H9 (cell line): ENCODE data around the gene KDM2A. TPM values are rescaled to one million over a fixed set of nuclear protein-coding genes. Genes with fewer than 3 reads are reported as not detected.

Source experiments
- DNase-seq: peaks from one replicate; pipeline ENCODE4 v3.0.0-alpha.2; 2017
- H2AFZ ChIP-seq: one replicate; pipeline ENCODE4 v1.6.1; 2013; ENCODE audit warnings: mild to moderate bottlenecking, low read length, control low read depth, moderate library complexity
- H2AK5ac ChIP-seq: 2 replicates; pipeline ENCODE4 v1.6.1; 2013; ENCODE audit warnings: low read length, control low read depth, mixed read lengths; ENCODE audit not compliant: insufficient read length
- H2BK120ac ChIP-seq: one replicate; pipeline ENCODE4 v1.6.1; 2013; ENCODE audit warnings: low read depth, mild to moderate bottlenecking, low read length, control low read depth, inconsistent platforms; ENCODE audit not compliant: poor library complexity, severe bottlenecking
- H2BK12ac ChIP-seq: 2 replicates; pipeline ENCODE4 v1.6.1; 2013; ENCODE audit warnings: low read length, control low read depth, mixed read lengths, low read depth; ENCODE audit not compliant: insufficient read length
- H2BK15ac ChIP-seq: 2 replicates; pipeline ENCODE4 v1.6.1; 2013; ENCODE audit warnings: low read depth, low read length, control low read depth
- H2BK20ac ChIP-seq: one replicate; pipeline ENCODE4 v1.6.1; 2013; ENCODE audit warnings: low read depth, mild to moderate bottlenecking, low read length, control low read depth, inconsistent platforms; ENCODE audit not compliant: poor library complexity, severe bottlenecking
- H2BK5ac ChIP-seq: 2 replicates; pipeline ENCODE4 v1.6.1; 2013; ENCODE audit warnings: low read length, control low read depth, mixed read lengths; ENCODE audit not compliant: insufficient read length
- H3K14ac ChIP-seq: 2 replicates; pipeline ENCODE4 v1.6.1; 2013; ENCODE audit warnings: low read length, control low read depth; ENCODE audit not compliant: insufficient read depth
- H3K18ac ChIP-seq: 2 replicates; pipeline ENCODE4 v1.6.1; 2013; ENCODE audit warnings: low read depth, mild to moderate bottlenecking, mixed read lengths, low read length, control low read depth; ENCODE audit not compliant: insufficient read length
- H3K23ac ChIP-seq: 2 replicates; pipeline ENCODE4 v1.6.1; 2013; ENCODE audit warnings: low read length, control low read depth, mixed read lengths, low read depth; ENCODE audit not compliant: insufficient read length
- H3K23me2 ChIP-seq: 2 replicates; pipeline ENCODE4 v1.6.1; 2013; ENCODE audit warnings: low read depth, mild to moderate bottlenecking, mixed read lengths, low read length, control low read depth; ENCODE audit not compliant: insufficient read length, poor library complexity, severe bottlenecking
- H3K27ac ChIP-seq: 2 replicates; pipeline ENCODE4 v1.5.1; 2013; ENCODE audit warnings: low read length, control low read depth, mixed read lengths, low read depth; ENCODE audit not compliant: insufficient read length
- H3K27me3 ChIP-seq: 2 replicates; pipeline ENCODE4 v1.6.1; 2013; ENCODE audit warnings: low read length, control low read depth, inconsistent platforms; ENCODE audit not compliant: insufficient read depth
- H3K4ac ChIP-seq: 2 replicates; pipeline ENCODE4 v1.6.1; 2013; ENCODE audit warnings: low read depth, mild to moderate bottlenecking, control low read depth, inconsistent platforms, low read length, moderate library complexity
- H3K4me1 ChIP-seq: 2 replicates; pipeline ENCODE4 v1.6.1; 2013; ENCODE audit warnings: low read length, control low read depth, inconsistent platforms; ENCODE audit not compliant: insufficient read depth
- H3K4me2 ChIP-seq: 2 replicates; pipeline ENCODE4 v1.6.1; 2013; ENCODE audit warnings: low read length, control low read depth, mixed read lengths; ENCODE audit not compliant: insufficient read length, insufficient read depth
- H3K56ac ChIP-seq: 2 replicates; pipeline ENCODE4 v1.6.1; 2013; ENCODE audit warnings: low read depth, mild to moderate bottlenecking, mixed read lengths, low read length, control low read depth; ENCODE audit not compliant: insufficient read length
- H3K79me1 ChIP-seq: 2 replicates; pipeline ENCODE4 v1.6.1; 2013; ENCODE audit warnings: low read depth, mild to moderate bottlenecking, moderate library complexity, low read length, control low read depth, inconsistent platforms; ENCODE audit not compliant: insufficient read depth, poor library complexity, severe bottlenecking
- H3K79me2 ChIP-seq: 2 replicates; pipeline ENCODE4 v1.6.1; 2013; ENCODE audit warnings: low read length, control low read depth, inconsistent platforms; ENCODE audit not compliant: insufficient read depth
- H3K9ac ChIP-seq: 2 replicates; pipeline ENCODE4 v1.6.1; 2013; ENCODE audit warnings: low read length, control low read depth, mixed read lengths; ENCODE audit not compliant: insufficient read length; ENCODE audit errors: extremely low read depth
- H3K9me3 ChIP-seq: one replicate; pipeline ENCODE4 v1.6.1; 2013; ENCODE audit warnings: low read depth, low read length, inconsistent platforms; ENCODE audit not compliant: control insufficient read depth
- H3T11ph ChIP-seq: one replicate; pipeline ENCODE4 v1.6.1; 2013; ENCODE audit warnings: mild to moderate bottlenecking, low read length, control low read depth, inconsistent platforms
- H4K20me1 ChIP-seq: one replicate; pipeline ENCODE4 v1.6.1; 2013; ENCODE audit not compliant: control insufficient read depth, insufficient read length, insufficient read depth
- H4K5ac ChIP-seq: 2 replicates; pipeline ENCODE4 v1.6.1; 2013; ENCODE audit warnings: low read depth, mild to moderate bottlenecking, mixed read lengths, low read length, control low read depth; ENCODE audit not compliant: insufficient read length
- H4K8ac ChIP-seq: replicated peaks from 2 replicates; pipeline ENCODE4 v1.6.1; 2013; ENCODE audit warnings: low read length, control low read depth, mixed read lengths, low read depth; ENCODE audit not compliant: insufficient read length
- H4K91ac ChIP-seq: 2 replicates; pipeline ENCODE4 v1.6.1; 2013; ENCODE audit warnings: low read depth, mild to moderate bottlenecking, moderate library complexity, mixed read lengths, low read length, control low read depth; ENCODE audit not compliant: insufficient read length
- H3K27ac Mint-ChIP-seq, 3 experiments: 2 replicates in 2 of 3; 3 replicates in 1 of 3; pipeline ENCODE4 v1.8.0; 2020 to 2021; ENCODE audit warnings: mixed read lengths in 3 of 3, mild to moderate bottlenecking in 1 of 3, moderate library complexity in 1 of 3
- H3K27me3 Mint-ChIP-seq: 2 replicates; pipeline ENCODE4 v1.8.0; 2021; ENCODE audit warnings: low read depth, mild to moderate bottlenecking, moderate library complexity, mixed read lengths
- H3K36me3 Mint-ChIP-seq, 3 experiments: 2 replicates in 2 of 3; 3 replicates in 1 of 3; pipeline ENCODE4 v1.8.0; 2020 to 2021; ENCODE audit warnings: low read depth in 3 of 3, mixed read lengths in 3 of 3; ENCODE audit not compliant: insufficient read depth in 1 of 3
- H3K4me1 Mint-ChIP-seq, 2 experiments: 2 replicates each; pipeline ENCODE4 v1.8.0; 2020; ENCODE audit warnings: mixed read lengths in 2 of 2
- H3K4me3 Mint-ChIP-seq, 2 experiments: 2 replicates in 1 of 2; 3 replicates in 1 of 2; pipeline ENCODE4 v1.8.0; 2020 to 2021; ENCODE audit warnings: mild to moderate bottlenecking in 2 of 2, mixed read lengths in 2 of 2, moderate library complexity in 1 of 2
- H3K9me3 Mint-ChIP-seq, 2 experiments: 2 replicates in 1 of 2; 3 replicates in 1 of 2; pipeline ENCODE4 v1.8.0; 2020; ENCODE audit warnings: mild to moderate bottlenecking in 2 of 2, mixed read lengths in 2 of 2, moderate library complexity in 1 of 2
- CTCF ChIP-seq: fragments of 200-600 bp; sonication (generic); conservative IDR thresholded peaks from 3 replicates; pipeline ENCODE4 v1.8.0; 2021; ENCODE audit warnings: antibody characterized with exemption, mild to moderate bottlenecking
- WGBS: extraction: QIAGEN DNeasy Blood & Tissue Kit; methylation state at CpG from one replicate; pipeline ENCODE4 v1.1.7; 2013; ENCODE audit warnings: missing lambda C conversion rate, low lambda C conversion rate, mixed read lengths; ENCODE audit not compliant: insufficient read length; ENCODE audit errors: extremely low coverage; 5-methylcytosine and 5-hydroxymethylcytosine counted together
- total RNA-seq: library from RNA; stranded (reverse); gene quantifications from 2 replicates; pipeline ENCODE4 v1.2.1, GENCODE V29; 2021

KDM2A gene
- total RNA-seq, 1 experiment from 2014 or later = 85.9 TPM

- Histone ChIP-seq H3K9ac (no peak overlapping the region), H3K23me2 (peaks cover 2% of the 10 kb centered on the region), H3T11ph (no peak overlapping the region), H4K91ac (no peak overlapping the region), H2AK5ac (no peak overlapping the region), H3K27me3 (no peaks in the 10 kb centered on the region), H2BK15ac (no peak overlapping the region), H3K23ac (no peak overlapping the region), H3K27ac (no peak overlapping the region), H4K20me1 (no peaks in the 10 kb centered on the region), H3K4ac (no peak overlapping the region), H2BK120ac (no peak overlapping the region), H3K9me3 (no peaks in the 10 kb centered on the region), H3K56ac (no peak overlapping the region), H4K8ac (no peak overlapping the region), H3K18ac (no peak overlapping the region), H4K5ac (no peak overlapping the region), H3K79me1 (peaks cover 2% of the 10 kb centered on the region), H3K4me2 (no peak overlapping the region), H3K4me1 (no peaks in the 10 kb centered on the region), H2BK5ac (no peak overlapping the region), H3K14ac (no peak overlapping the region), H2BK20ac (no peak overlapping the region), H3K79me2 (peaks cover 6% of the 10 kb centered on the region; the same call in 1 of the 2 replicates), H2BK12ac (no peak overlapping the region), H2AFZ (no peak overlapping the region)
- Mint-ChIP-seq H3K36me3 (peaks cover 22 to 72% (median 62%) of the 10 kb centered on the region in 3 experiments; a peak in 6 of 7 replicates), H3K27me3 (no peaks in the 10 kb centered on the region), H3K27ac (peak overlapping the region in 2 of 3 experiments; percentile 57 to 73; a peak in 1 of 7 replicates), H3K4me1 (peaks cover 0 to 6% of the 10 kb centered on the region in 2 experiments; a peak in 2 of 4 replicates), H3K4me3 (no peak overlapping the region), H3K9me3 (no peaks in the 10 kb centered on the region)
- DNase-seq = no peak
- TF ChIP-seq CTCF = no peak
- WGBS = no CpG with 5 or more reads among the region's 4 CpGs
These were observed 19.9 kb downstream of the KDM2A start for GRCh38 chr11:67138922-67139321.
